ENCODE results near the gene C16orf82. TPM values are rescaled to one million over a fixed set of nuclear protein-coding genes. Genes with fewer than 3 reads are reported as not detected.

C16orf82 gene
- total RNA-seq, 2 experiments from 2014 or later: not detected

DNA sequence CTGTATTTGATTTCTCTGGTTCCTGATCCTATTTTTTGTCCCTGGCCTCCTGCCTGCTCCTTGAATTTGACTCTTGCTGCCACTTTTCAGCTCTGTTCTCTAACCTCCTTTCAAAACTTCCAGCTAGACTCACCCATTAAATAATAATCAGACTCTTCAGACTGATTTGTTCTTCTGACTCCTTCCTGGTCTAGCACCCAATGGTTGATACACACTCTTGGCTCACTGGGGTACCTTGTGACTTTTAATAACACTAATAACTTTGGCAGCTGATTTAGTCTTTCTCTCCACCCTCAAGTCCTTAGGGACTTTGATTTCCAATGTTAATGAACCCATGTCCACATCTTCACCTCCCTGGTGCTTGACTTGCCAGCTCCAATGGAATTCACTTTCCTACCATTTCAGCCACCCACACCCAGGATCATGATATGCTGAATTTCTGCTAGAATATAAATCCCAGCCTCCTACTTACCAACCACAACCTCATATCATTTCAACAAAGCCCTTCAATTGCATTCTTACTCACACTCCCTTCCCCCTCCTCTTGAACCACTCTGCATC lies 19.7 kb upstream of the C16orf82 start:
- CTCF ChIA-PET: no interaction called here
- ATAC-seq (ENCODE audit: poor library complexity): no peak

DNA sequence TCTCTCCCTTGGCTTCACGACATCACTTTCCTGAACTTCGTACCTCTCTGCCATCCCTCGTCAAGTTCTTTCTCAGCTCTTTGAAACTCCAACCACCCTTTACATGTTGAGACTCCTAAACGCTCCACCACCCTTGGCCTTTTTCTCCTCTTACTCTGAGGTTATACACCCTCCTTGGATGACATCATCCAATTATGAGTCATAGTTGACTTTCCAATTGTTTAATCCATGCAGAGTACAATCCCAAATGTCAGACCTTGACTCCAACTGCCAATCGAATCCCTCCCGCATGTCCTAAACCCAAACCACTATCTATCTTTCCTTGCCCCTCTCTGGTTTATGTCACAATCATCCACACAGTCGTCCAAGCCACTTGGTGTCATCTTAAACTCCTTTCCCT lies 18.4 kb upstream of the C16orf82 start:
- Histone ChIP-seq H3K27ac (ENCODE audit: low read depth in 1 of 2, low read length in 2 of 2) (no peak overlapping the region), H3K4me1 (ENCODE audit: insufficient read depth, low read length) (no peaks in the 10 kb centered on the region), H3K36me3 (ENCODE audit: insufficient read depth, low read length) (no peaks in the 10 kb centered on the region), H3K9me3 (ENCODE audit: control insufficient read depth in 1 of 2, insufficient read depth in 1 of 2, low read length in 2 of 2) (no peaks in the 10 kb centered on the region), H3K27me3 (ENCODE audit: control insufficient read depth in 1 of 2, insufficient read depth in 2 of 2, low read length in 2 of 2) (peaks cover 0 to 9% of the 10 kb centered on the region in 2 experiments), H3K4me3 (ENCODE audit: low read length) (no peak overlapping the region)
- DNase-seq: no peak
- ATAC-seq (ENCODE audit: poor library complexity): no peak
- intact Hi-C loops (cut with DNase I, micrococcal nuclease): no loop called here
- no peaks in the 10 kb centered on the region for H3K27me3 Mint-ChIP-seq
- TF ChIP-seq, protein P1, sequence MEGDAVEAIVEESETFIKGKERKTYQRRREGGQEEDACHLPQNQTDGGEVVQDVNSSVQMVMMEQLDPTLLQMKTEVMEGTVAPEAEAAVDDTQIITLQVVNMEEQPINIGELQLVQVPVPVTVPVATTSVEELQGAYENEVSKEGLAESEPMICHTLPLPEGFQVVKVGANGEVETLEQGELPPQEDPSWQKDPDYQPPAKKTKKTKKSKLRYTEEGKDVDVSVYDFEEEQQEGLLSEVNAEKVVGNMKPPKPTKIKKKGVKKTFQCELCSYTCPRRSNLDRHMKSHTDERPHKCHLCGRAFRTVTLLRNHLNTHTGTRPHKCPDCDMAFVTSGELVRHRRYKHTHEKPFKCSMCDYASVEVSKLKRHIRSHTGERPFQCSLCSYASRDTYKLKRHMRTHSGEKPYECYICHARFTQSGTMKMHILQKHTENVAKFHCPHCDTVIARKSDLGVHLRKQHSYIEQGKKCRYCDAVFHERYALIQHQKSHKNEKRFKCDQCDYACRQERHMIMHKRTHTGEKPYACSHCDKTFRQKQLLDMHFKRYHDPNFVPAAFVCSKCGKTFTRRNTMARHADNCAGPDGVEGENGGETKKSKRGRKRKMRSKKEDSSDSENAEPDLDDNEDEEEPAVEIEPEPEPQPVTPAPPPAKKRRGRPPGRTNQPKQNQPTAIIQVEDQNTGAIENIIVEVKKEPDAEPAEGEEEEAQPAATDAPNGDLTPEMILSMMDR (IDR thresholded peaks at IDR 0.05): no peak
- ChIA-PET CTCF (no interaction called here), POLR2A (no interaction called here)
- H3K4me1 Mint-ChIP-seq (ENCODE audit: low read depth): no peaks in the 10 kb centered on the region
- no peak overlapping the region for H3K4me3 Mint-ChIP-seq
- no peaks in the 10 kb centered on the region for H3K36me3 Mint-ChIP-seq (ENCODE audit: low read depth)
- no peak overlapping the region for H3K27ac Mint-ChIP-seq
- no peaks in the 10 kb centered on the region for H3K9me3 Mint-ChIP-seq

More for the DNA sequence above, 19.7 kb upstream of the C16orf82 start:
- no peak overlapping the region for H3K27ac ChIP-seq (ENCODE audit: low read depth in 1 of 2, low read length in 2 of 2)
- H3K27ac Mint-ChIP-seq: no peak overlapping the region
- no peaks in the 10 kb centered on the region for H3K27me3 Mint-ChIP-seq
- POLR2A ChIA-PET: no interaction called here
- no peaks in the 10 kb centered on the region for H3K4me1 Mint-ChIP-seq (ENCODE audit: low read depth)
- H3K4me3 Mint-ChIP-seq: no peak overlapping the region
- no peak for DNase-seq
- intact Hi-C loops (cut with DNase I, micrococcal nuclease): no loop called here
- TF ChIP-seq, protein P1 (IDR thresholded peaks at IDR 0.05): no peak
- H3K27me3 ChIP-seq (ENCODE audit: control insufficient read depth in 1 of 2, insufficient read depth in 2 of 2, low read length in 2 of 2): peaks cover 0 to 9% of the 10 kb centered on the region in 2 experiments
- H3K9me3 ChIP-seq (ENCODE audit: control insufficient read depth in 1 of 2, insufficient read depth in 1 of 2, low read length in 2 of 2): no peaks in the 10 kb centered on the region
- no peaks in the 10 kb centered on the region for H3K36me3 Mint-ChIP-seq (ENCODE audit: low read depth)
- no peaks in the 10 kb centered on the region for H3K4me1 ChIP-seq (ENCODE audit: insufficient read depth, low read length)
- H3K9me3 Mint-ChIP-seq: no peaks in the 10 kb centered on the region
- H3K36me3 ChIP-seq (ENCODE audit: insufficient read depth, low read length): no peaks in the 10 kb centered on the region
- H3K4me3 ChIP-seq (ENCODE audit: low read length): no peak overlapping the region

DNA sequence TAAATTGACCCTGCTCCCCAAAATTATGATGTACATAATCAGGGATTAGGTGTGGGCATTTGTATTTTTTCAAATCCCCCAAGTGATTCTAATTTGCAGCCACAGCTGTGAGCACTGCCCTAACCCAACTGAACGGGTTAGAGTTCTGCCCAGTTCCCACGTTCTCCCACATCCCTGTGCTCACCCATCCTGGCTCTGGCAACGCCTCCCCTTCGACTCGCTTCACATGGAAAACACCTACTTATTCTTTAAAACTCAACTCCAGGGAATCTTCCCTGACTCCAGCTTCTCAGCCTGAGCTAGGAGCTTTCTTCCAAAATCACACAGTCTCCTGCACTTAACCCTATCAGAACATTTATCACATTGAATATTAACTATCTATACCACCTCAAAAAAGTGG lies 17.6 kb upstream of the C16orf82 start:
- Histone ChIP-seq H3K4me1 (ENCODE audit: insufficient read depth, low read length) (no peaks in the 10 kb centered on the region), H3K27me3 (ENCODE audit: control insufficient read depth in 1 of 2, insufficient read depth in 2 of 2, low read length in 2 of 2) (peaks cover 0 to 9% of the 10 kb centered on the region in 2 experiments), H3K4me3 (ENCODE audit: low read length) (no peak overlapping the region), H3K27ac (ENCODE audit: low read depth in 1 of 2, low read length in 2 of 2) (no peak overlapping the region), H3K36me3 (ENCODE audit: insufficient read depth, low read length) (no peaks in the 10 kb centered on the region), H3K9me3 (ENCODE audit: control insufficient read depth in 1 of 2, insufficient read depth in 1 of 2, low read length in 2 of 2) (no peaks in the 10 kb centered on the region)
- Mint-ChIP-seq H3K4me3 (no peak overlapping the region), H3K9me3 (no peaks in the 10 kb centered on the region), H3K4me1 (ENCODE audit: low read depth) (no peaks in the 10 kb centered on the region), H3K27ac (no peak overlapping the region), H3K36me3 (ENCODE audit: low read depth) (no peaks in the 10 kb centered on the region), H3K27me3 (no peaks in the 10 kb centered on the region)
- intact Hi-C loops (cut with DNase I, micrococcal nuclease): no loop called here
- ChIA-PET CTCF (no interaction called here), POLR2A (no interaction called here)
- TF ChIP-seq, protein P1 (IDR thresholded peaks at IDR 0.05): no peak
- DNase-seq (no peak), ATAC-seq (ENCODE audit: poor library complexity) (no peak)

Measured in CD4-positive, alpha-beta T cell (primary cell).